NCI-H524 treated with DMSO at 0.1 percent for 48 hours (cell line): ENCODE data around the gene USP35.
"Not testable (repeated sequence)": the region's sequence is repeated elsewhere in the genome, so short reads cannot be mapped to it uniquely, and the experiment has no call there.

ENCODE experiments used
- DNase-seq: peaks from one replicate; lab custom pipeline; 2025; lab: John Stamatoyannopoulos, UW

USP35 gene

DNA sequence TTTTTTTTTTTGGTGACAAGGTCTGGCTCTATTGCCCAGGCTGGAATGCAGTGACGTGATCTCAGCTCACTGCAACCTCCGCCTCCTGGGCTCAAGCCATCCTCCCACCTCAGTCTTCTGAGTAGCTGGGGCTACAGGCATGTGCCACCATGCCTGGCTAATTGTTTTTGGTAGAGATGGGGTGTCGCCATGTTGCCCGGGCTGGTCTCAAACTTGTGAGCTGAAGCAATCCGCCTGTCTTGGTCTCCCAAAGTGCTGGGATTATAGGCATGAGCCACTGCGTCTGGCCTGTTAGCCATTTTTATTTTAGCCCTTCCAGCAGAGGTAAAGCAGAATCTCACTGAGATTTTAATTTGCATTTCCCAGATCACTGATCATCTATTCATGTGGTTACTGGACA is 44.3 kb downstream of the USP35 start:
- not testable (repeated sequence) for DNase-seq

DNA sequence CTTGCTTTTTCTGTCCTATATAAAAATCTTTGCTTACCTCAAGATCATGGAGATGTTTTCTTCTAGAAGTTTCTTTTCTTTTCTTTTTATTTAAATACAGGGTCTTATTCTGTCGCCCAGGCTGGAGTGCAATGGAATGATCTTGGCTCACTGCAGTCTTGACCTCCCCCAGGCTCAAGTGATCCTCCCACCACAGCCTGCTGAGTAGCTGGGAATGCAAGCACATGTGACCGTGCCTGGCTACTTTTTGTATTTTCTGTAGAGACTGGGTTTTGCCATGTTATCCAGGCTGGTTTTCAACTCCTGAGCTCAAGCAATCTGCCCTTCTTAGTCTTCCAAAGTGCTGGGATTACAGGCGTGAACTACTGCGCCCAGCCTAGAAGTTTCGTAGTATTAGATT is 45.3 kb downstream of the USP35 start:
- no peak for DNase-seq

DNA sequence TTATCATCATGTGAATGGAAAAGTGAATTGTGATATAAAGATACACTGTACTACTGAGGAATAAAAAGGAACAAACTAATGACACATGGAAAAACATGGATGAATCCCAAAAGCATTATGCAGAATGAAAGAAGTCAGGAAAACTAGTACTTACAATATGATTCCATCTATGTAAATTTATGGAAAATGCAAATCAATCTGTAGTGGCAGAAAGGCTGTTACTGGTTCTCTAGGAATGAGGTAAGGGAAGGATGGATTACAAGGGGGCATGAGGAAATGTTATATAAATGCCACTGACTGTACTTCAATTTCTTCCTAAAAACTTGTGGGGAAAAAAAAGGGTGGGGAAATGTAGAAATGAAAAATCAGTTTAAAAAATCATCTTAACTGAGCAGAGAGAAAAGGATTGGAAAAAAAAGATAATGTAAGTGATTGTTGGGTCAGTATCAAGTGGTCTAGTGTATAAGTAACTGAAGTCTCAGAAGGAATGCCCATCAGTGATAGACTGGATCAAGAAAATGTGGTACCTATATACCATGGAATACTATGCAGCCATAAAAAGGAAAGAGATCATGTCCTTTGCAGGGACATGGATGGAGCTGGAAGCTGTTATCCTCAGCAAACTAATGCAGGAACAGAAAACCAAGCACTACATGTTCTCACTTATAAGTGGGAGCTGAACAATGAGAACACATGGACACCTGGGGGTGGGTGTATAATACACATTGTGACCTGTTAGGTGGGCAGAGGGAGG is 48.8 kb downstream of the USP35 start:
- DNase-seq: no peak

DNA sequence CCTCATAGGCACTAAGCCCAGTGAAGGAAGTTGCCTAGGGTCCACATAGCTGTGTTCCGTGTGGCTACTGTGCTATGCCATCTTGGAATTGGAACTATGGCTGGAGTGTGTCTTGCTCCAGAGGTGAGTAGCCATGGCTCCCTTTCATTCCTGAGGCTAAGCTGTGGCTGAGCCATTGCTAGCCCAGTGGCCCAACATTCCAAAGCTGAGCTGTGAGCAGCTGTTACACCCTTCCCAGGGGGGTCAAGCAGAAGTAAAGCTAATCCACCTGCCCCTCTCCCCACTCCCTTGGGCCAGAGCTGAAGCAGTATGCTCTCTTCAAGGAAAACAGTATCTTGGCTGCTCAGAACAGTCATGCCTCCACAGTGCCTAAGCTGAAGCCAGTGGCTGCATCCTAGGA is 51.1 kb downstream of the USP35 start:
- DNase-seq: no peak

DNA sequence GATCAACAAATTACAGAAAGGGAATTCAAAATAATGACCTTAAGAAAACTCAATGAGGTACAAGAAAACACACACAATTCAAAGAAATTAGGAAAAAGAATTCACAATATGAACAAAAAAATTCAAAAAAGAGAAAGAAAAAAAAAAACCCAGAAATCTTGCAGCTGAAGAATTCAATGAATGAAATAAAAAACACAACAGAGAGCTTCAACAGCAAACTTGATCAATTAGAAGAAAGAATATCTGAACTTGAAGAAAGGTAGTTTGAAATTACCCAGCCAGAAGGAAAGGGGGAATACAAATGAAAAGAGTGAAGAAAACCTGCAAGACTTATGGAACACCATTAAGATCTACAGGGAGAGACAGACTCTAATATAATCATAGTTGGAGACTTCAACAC is 52.8 kb downstream of the USP35 start:
- no peak for DNase-seq

DNA sequence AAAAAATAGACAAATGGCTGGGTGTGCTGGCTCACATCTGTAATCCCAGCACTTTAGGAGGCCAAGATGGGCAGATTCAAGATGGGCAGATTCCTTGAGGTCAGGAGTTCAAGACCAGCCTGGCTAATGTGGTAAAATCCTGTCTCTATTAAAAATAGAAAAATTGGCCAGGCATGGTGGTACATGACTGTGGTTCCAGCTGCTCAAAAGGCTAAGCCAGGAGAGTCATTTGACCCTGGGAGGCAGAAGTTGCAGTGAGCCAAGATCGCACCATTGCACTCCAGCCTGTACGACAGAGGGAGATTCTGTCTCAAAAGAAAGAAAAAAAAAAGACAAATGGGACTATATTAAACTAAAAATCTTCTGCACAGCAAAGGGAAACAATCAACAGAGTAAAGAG is 55.4 kb downstream of the USP35 start:
- no peak for DNase-seq

DNA sequence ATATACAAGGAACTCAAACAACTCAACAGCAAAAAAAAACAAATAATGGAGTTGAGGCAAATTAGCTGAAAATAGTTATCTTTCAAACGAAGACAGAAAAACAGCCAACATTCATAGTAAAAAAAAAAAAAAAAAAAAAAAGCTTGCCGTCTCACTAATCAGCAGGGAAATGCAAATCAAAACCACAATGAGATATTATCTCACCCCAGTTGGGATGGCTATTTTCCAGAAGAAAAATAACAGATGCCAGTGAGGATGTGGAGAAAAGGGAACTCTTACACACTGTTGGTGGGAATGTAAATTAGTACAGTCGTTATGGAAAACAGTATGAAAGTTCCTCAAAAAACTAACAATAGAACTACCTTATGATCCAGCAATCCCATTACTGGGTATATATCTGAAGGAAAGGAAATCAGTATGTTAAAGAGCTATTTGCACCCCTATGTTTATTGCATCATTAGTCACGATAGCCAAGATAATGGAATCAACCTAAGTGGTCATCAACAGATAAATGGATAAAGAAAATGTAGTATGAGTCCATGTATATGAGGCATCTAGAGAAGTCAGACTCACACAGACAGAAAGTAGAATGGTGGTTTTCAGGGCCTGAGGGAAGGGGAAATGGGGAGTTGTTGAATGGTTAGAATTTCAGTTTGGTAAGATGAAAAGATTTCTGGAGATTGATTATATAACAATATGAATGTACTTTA is 56.0 kb downstream of the USP35 start:
- DNase-seq: no peak

DNA sequence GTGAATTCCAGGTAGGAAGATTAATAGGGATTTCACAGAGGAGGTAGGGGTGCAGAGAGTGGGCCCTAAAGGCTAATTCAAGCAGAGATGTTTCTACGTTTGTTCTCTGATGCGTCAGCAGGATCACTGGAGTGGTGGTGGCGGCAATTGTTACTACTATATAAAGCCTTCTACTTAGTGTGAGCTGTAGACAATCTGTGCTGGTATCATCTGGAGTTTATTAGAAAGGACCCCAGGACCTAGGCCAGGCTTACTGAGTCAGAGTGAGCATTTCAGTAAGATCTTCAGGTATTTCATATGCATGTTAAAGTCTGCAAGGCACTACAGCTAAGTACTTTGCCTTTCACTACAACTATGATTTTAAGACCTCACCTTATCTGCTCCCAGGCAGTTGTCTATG is 59.5 kb downstream of the USP35 start:
- no peak for DNase-seq

DNA sequence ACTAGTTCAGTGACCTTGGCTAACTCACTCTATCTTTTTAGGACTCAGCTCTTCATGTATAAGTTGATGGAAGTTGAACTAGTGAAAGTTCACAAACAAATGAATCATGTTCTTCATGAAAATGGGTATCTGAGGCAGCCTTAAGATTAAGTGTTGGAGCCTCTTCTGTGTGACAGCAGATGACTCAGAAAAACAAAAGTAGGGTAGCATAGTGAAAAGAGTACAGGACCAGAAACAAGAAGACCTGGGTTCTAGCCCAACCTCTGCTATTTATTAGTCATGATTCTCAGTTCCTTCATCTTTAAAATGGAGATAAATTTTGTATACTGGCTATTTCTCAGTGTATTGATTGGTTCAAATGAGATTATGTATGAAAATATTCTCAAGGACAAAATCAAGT is 60.2 kb downstream of the USP35 start:
- DNase-seq: no peak

DNA sequence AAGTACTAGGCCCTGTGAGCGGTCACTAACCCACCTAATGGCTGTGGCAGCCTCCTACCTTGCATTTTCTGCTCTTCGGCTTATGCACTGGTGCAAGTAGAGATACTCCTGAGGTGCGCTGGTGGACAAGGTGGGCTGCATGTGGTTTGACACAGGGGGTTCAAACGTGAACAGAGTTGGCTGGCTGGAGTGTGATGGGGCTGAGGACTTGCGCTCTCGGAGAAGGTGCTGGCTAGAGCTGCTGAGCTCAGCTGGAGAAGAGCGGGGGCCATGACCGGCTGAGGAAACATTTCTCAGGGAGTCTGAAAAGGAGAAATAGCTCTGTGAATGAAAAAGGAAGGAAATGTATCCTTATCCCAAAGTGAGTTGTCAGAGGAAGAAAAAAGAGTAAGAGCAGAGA is 61.4 kb downstream of the USP35 start:
- no peak for DNase-seq

DNA sequence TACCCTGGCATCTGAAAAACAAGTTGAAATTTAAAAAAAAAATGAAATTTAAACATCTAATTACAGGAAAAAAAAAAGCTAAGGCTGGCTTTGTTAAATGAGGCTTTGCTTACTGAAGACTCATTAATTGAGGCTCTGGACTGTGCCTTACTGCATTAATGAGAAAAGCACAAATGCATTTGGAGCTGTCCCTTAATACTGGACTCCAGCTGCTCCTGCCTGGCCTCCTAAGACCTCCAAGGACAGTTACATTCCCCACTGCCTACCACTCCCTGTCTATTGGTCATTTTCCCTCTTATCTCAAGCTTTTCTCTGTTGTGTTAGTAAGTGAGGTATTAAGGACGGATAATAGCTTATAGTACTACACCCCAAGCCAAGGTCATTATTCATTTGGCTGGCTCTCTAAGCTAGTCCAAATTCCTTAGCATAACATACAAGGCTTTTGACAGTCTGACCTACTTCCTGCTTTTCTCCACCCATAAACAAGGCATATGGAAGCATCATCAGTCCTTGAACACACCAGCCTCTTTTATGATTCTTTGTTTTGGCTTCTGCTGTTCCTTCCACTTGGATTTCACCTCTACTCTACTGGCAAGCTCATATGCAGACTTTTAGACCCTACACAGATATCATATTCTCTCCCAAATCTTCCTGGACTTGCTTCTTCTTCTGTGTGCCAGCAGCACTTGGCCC is 62.5 kb downstream of the USP35 start:
- no peak for DNase-seq

DNA sequence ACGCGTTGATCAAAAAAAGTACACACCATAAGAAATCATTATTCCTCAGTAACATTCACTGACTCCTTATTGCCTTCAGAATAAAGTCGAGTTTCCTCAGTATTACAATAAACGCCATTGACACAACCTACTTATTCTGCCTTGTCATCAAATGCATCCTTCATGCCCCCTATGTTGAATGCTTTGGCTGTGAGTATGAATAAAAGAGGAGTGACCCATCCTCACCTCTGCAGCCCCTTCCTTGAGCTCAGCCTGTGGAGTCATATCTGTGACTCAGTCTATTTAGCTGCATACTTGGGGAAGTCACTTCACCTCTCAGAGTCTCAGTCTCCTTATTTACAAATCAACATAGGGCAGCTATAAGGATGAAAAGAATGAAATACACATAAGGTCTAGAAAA is 65.1 kb downstream of the USP35 start:
- DNase-seq: no peak

DNA sequence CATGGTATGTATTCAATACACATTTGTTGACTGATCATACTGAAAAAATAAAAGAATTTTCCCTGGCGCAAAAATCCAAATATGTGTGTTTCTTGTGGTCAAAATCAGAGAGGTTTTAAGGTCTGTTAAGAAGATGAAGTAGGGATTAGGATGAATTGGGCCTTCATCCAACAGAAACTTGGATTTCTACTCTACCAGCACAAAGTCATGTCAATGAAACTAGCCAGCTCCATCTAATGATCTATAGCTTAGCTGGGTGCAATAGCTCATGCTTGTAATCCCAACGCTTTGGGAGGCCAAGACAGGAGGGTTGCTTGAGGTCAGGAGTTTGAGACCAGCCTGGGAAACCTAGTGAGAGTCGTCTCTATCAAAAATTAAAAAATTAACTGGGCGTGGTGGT is 65.5 kb downstream of the USP35 start:
- DNase-seq: no peak

DNA sequence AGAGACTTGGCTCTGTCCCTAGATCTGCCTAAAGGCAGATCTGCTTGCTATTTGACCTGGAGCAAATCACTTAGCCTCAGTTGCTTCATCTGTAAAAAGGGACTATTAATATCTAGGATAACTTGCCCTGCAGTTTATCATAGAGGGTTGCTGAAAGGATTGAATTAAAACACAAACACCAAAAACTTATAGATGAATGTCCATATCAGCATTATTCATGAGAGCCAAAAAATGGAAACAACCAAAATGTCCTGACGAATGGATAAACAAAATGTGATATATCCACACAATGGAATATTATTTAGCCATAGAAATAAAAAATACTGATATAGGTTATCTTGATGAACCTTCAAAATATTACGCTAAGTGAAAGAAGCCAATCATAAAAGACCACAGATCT is 67.2 kb downstream of the USP35 start:
- no peak for DNase-seq

DNA sequence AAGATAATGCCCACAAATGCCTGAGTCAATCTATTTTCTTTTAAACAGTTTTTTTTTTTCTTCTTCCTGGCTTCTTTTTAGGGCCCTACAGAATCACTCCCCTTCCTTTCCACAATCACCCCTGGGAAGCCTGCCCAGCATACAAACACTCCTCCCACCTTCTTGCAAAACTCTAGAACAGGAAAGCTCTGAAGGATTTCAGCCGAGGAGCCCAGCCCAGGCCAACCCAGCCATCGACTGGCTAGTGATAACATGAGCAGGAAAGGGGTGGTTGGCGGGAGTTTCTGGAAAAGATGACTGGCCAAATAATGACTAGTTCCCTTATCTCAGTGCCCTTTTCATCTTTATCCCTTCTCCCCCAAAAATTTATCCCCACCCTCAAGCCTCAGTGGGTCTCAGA is 68.2 kb downstream of the USP35 start:
- DNase-seq: no peak

DNA sequence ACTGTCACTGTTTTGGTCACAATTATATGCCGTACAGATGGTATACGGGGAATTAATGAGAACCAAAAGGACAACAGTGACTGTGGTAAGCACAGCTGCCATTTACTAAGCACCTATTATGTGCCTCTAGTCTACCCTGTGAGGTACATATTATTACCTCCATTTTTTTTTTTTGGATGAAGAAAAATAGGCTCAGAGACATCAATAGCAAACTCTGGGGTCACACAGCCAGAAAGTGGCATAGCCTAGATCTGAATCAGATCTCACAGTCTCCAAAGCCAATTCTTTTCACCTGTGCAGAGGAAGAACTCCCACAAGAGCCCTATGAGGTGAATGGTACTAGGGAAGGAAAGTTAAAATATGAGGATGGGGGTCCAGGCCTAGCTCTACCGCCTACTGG is 68.9 kb downstream of the USP35 start:
- DNase-seq: no peak

DNA sequence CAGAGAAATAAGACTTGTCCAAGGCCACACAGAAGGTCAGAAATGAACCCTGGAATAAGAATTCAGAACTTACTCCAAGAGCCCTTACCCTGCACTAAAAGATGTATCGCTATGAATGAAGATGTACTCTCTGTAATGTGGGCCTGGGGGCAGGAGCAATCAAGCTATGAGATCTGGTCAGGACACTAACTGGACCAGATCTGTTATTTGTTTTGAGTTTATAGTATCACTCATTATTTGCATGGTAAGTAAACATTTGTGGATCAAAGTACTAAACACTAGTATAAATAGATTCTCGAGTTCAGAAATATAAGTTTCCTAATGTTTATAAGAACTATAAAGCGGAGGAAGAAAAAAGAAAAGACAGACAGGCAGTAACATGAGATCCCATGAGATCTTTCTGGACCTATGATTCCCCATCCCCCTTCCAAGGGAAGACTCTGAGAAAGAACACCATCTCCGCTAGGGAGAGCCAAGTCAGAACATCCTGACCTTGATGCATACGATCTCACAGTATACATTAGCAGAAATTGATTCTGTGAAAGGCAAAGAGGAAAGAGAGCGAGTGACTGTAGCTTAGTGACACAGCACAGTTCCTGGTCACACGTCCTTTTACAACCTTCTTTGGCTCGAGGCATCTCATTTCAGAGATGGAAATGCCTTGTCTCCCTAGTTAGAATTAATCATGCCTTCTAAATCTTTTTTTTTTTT is 71.2 kb downstream of the USP35 start:
- no peak for DNase-seq

DNA sequence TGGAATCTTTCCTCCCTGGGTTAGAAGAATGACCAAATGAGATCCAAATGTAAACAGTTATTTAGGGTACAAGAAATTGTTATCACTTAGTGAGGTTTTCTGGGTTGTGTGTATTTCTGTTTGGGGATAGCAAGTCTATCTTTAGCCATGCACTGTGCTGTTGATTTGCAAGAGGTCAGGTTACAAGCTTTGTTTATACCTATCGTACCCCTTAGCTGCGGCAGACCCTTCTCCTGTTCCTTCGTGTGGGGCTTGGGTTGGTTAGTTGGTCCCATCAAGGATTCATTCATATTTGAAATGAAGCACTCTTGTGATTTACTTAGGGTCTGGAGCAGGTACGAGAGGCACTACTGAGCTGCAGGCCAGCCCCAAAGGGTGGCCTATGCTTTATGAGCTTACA is 72.6 kb downstream of the USP35 start:
- DNase-seq: no peak

DNA sequence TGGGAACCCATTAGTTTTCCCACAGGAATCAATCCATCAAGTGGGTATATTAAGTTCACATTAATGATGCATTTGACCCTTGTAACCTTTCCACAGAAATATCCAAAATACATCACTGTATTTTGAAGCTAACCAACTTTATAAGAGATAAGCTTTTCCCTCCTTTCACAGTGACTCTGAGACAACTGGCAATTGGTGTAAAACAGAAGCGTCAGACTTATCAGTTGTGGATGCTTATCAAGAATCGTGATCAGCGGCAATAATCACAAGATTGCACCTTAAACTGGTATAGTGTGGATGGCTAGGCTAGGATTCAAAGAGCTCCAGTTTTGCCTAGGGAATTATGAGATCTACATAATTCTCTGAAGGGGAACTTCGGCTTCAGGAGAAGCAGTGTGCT is 73.1 kb downstream of the USP35 start:
- DNase-seq: no peak

DNA sequence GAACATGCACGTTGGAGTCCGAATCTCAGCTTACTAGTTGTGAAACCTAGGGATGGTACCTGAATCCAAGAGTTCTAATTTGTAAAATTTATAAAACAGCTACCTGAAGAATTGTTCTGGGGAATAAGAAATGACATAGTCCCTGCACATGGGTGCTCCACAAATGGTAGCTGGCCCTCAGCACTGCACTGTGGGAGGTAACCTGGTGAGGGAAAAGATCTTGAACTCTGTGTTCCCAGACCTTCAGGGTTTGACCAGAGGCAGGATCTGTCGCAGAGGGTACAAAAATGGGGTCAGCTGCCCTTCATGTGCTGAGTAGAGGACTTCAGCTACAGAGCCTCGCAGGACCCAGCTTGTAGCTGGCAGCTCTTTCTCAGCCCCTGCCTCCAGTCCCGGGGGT is 73.5 kb downstream of the USP35 start:
- no peak for DNase-seq

DNA sequence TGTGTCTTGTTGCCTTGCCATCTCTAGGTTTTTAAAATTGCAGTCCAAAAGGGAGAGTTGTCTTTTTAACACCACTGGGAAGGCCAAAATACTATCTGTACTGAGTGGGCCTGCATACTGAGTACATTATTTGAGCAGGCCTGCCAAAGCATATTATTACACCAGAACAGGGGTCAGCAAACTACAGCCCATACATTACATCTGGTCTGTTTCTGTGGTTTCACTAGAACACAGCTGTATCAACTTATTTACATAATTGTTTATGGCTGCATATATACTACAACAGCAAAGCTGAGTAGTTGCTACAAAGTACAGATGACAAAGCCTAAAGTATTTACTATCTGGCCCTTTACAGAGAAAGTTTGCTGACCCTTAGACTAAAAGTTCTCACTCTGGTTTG is 74.0 kb downstream of the USP35 start:
- DNase-seq: no peak
